HEK293 (cell line): ENCODE measurements around the gene OBSCN.

Experiments
- BCL11A ChIP-seq: fragments of 450-650 bp; formaldehyde crosslinking; IDR thresholded peaks from 2 replicates; pipeline ENCODE4 v1.5.1; 2016; ENCODE audit warnings: low read depth, missing biosample characterization, missing genetic modification characterization
- REST ChIP-seq: fragments of 450-650 bp; formaldehyde crosslinking; IDR thresholded peaks from 2 replicates; pipeline ENCODE4 v1.5.1; 2016; ENCODE audit warnings: missing biosample characterization, missing genetic modification characterization
- ZNF341 ChIP-seq: fragments of 450-650 bp; formaldehyde crosslinking; IDR thresholded peaks from 2 replicates; pipeline ENCODE4; 2016; ENCODE audit warnings: low read depth, missing biosample characterization, missing genetic modification characterization
- ZNF561 ChIP-seq: fragments of 450-650 bp; IDR thresholded peaks from 2 replicates; pipeline ENCODE4 v1.5.1; 2018; ENCODE audit warnings: missing biosample characterization, missing genetic modification characterization, borderline replicate concordance
- ZNF701 ChIP-seq: fragments of 450-650 bp; formaldehyde crosslinking; IDR thresholded peaks from 2 replicates; pipeline ENCODE4 v1.5.1; 2016; ENCODE audit warnings: missing biosample characterization, missing genetic modification characterization

DNA sequence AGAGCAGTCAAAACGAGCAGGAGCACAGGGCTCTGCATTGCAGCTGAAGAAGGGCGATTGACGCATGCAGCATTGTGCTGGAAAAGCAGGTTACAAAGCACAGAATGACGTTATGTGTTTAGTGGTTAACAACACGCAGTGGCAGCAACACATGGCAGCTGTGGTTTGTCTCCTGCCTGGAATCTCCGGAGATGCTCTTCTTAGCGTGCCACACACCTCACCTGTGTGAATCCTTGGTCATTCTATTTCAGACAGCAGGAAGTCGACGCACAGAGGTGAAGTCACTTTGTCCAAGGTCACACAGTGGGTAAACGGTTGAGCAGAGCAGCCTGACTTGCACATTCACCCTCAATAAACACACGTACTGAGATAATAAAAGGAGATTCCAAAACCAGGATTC, 14.7 kb downstream of the OBSCN start:
- no peak for TF ChIP-seq ZNF701
- TF ChIP-seq ZNF561 (tag by site-specific recombination): no peak
- no peak for TF ChIP-seq REST (tag by site-specific recombination)
- TF ChIP-seq BCL11A: no peak
- TF ChIP-seq ZNF341 (tag by site-specific recombination): no peak
